GM19324 (cell line): ENCODE data around the gene COQ6.
"Not testable (repeated sequence)": the region's sequence is repeated elsewhere in the genome, so short reads cannot be mapped to it uniquely, and the experiment has no call there.

Experiments
- ATAC-seq: cut with Tn5 transposase; IDR thresholded peaks from one replicate; pipeline ENCODE4 v1.9.1; 2021; ENCODE audit warnings: mild to moderate bottlenecking, moderate library complexity; ENCODE audit not compliant: unreplicated experiment, low FRiP score

The COQ6 gene

GRCh38 chr14:73976125-73976524 is 26.0 kb downstream of the COQ6 start:
- ATAC-seq = no peak

- ATAC-seq = no peak
These were observed 27.8 kb downstream of the COQ6 start for GRCh38 chr14:73977896-73978295.

GRCh38 chr14:73988065-73988464 is 38.0 kb downstream of the COQ6 start:
- no peak for ATAC-seq

GRCh38 chr14:73988656-73989055 is 38.6 kb downstream of the COQ6 start:
- not testable (repeated sequence) for ATAC-seq

GRCh38 chr14:73991092-73991491 is 41.0 kb downstream of the COQ6 start:
- ATAC-seq = no peak

GRCh38 chr14:73994926-73995325 is 44.8 kb downstream of the COQ6 start:
- ATAC-seq = not testable (repeated sequence)

- ATAC-seq = no peak
These were observed 45.9 kb downstream of the COQ6 start for GRCh38 chr14:73995977-73996378.

- no peak for ATAC-seq
These were observed 46.6 kb downstream of the COQ6 start for GRCh38 chr14:73996731-73997107.

- no peak for ATAC-seq
These were observed 47.2 kb downstream of the COQ6 start for GRCh38 chr14:73997108-73997943.

- no peak for ATAC-seq
These were observed 47.9 kb downstream of the COQ6 start for GRCh38 chr14:73997944-73998447.

GRCh38 chr14:73998726-73999125 is 48.6 kb downstream of the COQ6 start:
- no peak for ATAC-seq

GRCh38 chr14:74005664-74006063 is 55.6 kb downstream of the COQ6 start:
- ATAC-seq = not testable (repeated sequence)

- no peak for ATAC-seq
These were observed 58.9 kb downstream of the COQ6 start for GRCh38 chr14:74008843-74009499.
